GM13976 (cell line): ENCODE measurements around the gene ETV5.
A peak's percentile ranks its signal among the peaks of the same experiment; 100 is the strongest.

Experiments
- DNase-seq: peaks from one replicate; pipeline ENCODE4 v3.0.0; 2012; ENCODE audit warnings: low spot score
- CTCF ChIP-seq: IDR thresholded peaks from 2 replicates; pipeline ENCODE4 v1.5.1; 2012; ENCODE audit warnings: borderline replicate concordance, mild to moderate bottlenecking; ENCODE audit not compliant: insufficient read depth; ENCODE audit errors: extremely low read depth, missing control alignments, control extremely low read depth
- in situ Hi-C: fragments of 300-500 bp; cut with MboI; formaldehyde crosslinking; loops from one replicate; pipeline ENCODE4 v1.12.0; 2022; ENCODE audit warnings: low sequenced_read_pairs, mixed read lengths, inconsistent platforms; ENCODE audit not compliant: unreplicated experiment

The ETV5 gene

GRCh38 chr3:186107215-186108105, 1.4 kb downstream of the ETV5 start:
- peak; percentile 76 for DNase-seq
- TF ChIP-seq CTCF, result no peak
- in situ Hi-C loops, result no loop called here

DNA sequence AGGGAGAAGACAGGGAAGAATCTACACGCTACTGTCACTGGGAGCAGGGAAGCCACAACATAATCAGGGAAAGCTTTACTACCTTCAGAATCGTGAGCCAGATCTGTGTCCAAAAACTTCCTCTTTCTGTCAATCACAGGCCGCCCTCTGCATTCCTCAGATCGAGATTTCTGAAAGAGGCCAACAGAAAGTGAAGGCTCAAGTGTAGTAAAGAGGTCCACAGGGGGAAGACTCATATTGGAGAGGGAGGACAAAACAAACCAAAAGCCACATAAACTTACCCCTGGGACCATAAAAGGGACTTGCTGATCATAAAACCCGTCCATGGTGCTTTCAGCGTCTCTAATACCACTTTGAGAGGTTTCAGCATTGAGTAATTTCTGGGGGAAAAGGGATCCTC, 3.3 kb downstream of the ETV5 start:
- peak; percentile 33 for DNase-seq
- no peak for TF ChIP-seq CTCF
- in situ Hi-C loops, result no loop called here

DNA sequence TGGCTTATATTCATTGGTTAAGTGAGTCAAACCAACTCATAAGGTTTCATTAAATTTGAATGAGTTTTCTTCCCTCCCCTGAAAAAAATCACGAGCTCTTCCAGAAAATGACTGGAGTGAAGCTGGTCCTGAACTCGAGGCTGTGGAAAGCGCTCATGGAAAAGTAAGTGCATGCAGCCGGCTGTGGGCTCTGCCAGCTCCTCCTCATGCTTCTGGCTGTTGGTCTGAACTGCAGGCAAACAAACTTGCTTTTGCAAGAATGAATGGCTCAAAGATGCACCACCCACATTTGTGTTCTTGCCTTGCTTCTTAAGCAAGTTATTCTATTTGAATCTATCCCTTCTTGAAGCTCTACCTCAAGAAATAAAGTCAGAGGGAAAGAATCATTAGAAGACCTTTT, 6.2 kb downstream of the ETV5 start:
- TF ChIP-seq CTCF, result no peak
- in situ Hi-C loops, result no loop called here
- no peak for DNase-seq

DNA sequence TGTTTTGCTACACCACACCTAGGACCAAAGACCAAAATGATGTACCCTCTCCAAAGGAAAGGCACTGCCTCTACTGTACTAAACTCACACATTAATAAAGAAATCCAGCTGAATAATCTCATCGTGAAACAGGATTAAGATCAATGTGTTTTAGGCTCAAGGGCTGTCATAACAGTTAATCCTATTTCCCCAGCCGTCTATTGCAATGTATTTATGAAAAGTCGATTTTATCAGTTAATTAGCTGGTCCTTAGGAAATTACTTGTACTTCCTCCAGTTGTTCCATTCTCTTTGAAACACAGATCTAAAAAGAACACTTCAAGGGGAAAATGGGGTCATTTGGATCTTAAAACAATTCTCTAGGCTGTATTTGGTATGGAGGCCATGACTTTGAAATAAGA, 8.5 kb downstream of the ETV5 start:
- in situ Hi-C loops, result no loop called here
- TF ChIP-seq CTCF, result no peak
- no peak for DNase-seq

GRCh38 chr3:186099178-186099577, 9.7 kb downstream of the ETV5 start:
- DNase-seq, result no peak
- in situ Hi-C loops, result no loop called here
- TF ChIP-seq CTCF, result no peak

DNA sequence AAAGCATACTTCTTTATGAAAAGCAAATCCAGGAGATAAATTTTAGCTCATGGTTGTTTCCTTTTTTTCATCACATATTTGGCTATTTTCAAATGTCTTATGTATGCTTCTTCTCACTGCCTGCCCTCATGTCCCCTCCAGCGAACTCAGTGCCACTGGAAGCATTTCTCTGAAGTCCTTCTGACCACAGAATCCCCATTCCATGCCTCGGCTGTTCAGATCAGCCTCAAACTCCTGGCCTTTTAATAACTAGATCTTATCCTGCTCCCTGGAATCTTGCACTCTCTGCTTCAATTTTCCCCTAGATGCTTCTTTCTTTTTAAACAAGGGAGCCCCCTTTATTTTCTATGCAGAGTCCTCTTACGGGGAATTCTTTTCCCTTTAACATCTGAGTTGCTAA, 10.1 kb downstream of the ETV5 start:
- no peak for TF ChIP-seq CTCF
- in situ Hi-C loops, result no loop called here
- no peak for DNase-seq
